GM18507 (cell line): ENCODE measurements around the gene AFM.

Source experiments
- DNase-seq: peaks from one replicate; pipeline ENCODE4 v3.0.0; 2011; ENCODE audit warnings: low read depth; ENCODE audit not compliant: insufficient read length; ENCODE audit errors: extremely low spot score
- FAIRE-seq: peaks from 2 replicates; lab custom pipeline; 2011; peaks lifted over from hg19 to GRCh38; lab: Jason Lieb, UNC

Gene AFM

DNA sequence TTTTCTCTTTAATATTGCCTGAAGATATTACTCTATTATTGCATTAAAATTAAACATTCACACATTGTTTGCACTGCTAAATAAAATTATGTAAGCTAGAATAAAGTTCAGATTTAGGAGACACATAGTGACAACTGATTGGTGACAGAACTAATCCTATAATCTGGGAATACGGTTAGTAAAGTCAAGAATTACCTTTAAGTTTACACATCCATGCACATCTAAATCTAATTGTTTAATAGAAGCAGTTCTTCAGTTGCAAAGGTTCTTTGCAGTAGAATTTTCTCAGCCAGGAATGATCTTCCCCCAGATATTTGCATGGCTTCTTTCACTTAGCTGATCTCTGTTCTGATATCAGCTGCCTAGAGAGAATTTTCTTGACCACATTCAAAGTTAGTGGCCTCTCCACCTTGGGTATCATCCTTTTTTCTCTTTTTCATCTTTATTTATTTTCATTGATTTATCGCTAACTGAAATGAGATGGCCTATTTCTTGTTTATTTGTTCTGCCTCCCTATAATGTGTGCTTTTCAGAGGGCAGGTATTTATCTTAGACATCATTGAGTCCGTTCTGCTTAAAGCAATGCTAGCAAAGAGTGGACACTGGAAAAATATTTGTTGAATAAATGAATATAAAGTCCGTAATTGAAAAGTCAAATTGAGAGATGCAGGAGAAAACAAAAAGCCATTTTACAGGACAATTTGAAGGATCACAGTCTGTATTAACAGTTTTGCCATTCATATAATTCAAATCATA is 32.9 kb upstream of the AFM start:
- no peak for FAIRE-seq

DNA sequence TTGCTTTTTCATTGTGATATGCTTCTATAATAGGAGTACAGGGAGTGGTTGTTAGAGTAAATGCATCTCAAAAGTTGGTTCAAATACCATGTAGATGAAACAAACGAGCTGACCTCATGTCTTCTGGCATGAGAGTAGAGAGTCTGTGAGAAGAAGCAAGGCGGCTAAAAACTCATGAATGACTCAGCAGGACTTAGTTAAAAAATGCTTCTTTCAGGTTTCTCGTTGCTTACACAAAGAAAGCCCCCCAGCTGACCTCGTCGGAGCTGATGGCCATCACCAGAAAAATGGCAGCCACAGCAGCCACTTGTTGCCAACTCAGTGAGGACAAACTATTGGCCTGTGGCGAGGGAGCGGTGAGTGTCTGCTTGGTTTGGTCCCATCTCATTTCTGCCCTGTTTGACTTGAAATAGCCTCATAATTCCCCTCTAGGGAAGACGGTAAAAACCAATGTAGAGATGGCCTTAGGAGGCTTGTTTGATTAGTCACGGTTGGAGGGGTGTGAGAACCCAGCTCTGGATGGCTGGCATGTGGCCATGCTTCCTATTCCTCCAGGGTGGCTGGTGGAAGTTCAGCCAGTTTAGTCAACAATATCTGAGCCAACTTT is 31.0 kb upstream of the AFM start:
- DNase-seq (no peak), FAIRE-seq (no peak)

More for the DNA sequence above, 32.9 kb upstream of the AFM start:
- DNase-seq, result no peak

DNA sequence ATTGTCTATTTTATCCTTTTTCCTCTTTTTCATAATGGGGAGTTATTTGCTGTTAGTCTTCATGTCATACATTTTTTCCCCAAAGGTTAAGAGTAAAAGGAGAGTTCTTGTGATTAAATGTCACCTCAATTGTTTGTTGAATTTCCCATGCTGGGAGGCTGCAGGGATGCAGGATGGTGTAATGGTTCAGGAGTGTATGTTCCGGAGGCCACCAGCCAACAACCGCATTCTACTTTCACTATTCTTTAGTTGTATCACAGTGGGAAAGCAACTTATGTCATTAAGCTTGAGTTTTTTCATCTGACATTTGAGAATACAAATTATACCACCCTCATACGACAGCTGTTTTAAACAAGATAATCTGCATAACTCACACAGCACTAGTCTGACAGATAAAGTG is 30.1 kb upstream of the AFM start:
- DNase-seq (no peak), FAIRE-seq (no peak)

DNA sequence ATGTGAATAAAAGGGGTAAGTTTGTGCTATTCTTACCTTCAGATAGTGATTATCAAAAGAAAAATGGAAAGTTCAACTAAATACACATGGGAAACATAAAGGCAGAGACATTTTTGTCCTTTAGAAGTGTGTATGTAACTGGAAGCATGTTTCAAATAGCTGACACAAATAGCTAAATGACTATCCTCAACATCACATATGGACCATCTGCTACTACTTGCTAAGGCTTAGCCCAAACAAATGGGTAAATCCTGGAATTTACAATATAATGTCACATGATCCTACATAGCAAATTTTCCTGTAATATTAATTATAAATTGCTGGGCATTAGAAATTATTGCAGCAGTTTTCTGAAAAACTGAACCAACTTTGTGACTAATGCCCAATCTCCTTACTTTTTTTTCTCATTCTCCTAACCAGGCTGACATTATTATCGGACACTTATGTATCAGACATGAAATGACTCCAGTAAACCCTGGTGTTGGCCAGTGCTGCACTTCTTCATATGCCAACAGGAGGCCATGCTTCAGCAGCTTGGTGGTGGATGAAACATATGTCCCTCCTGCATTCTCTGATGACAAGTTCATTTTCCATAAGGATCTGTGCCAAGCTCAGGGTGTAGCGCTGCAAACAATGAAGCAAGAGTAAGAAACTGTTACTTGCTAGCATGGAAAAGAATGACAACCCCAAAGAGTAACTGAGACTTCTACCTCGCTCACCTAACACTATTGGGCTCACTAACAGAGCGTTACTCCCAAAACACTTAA is 29.4 kb upstream of the AFM start:
- DNase-seq, result no peak
- no peak for FAIRE-seq

DNA sequence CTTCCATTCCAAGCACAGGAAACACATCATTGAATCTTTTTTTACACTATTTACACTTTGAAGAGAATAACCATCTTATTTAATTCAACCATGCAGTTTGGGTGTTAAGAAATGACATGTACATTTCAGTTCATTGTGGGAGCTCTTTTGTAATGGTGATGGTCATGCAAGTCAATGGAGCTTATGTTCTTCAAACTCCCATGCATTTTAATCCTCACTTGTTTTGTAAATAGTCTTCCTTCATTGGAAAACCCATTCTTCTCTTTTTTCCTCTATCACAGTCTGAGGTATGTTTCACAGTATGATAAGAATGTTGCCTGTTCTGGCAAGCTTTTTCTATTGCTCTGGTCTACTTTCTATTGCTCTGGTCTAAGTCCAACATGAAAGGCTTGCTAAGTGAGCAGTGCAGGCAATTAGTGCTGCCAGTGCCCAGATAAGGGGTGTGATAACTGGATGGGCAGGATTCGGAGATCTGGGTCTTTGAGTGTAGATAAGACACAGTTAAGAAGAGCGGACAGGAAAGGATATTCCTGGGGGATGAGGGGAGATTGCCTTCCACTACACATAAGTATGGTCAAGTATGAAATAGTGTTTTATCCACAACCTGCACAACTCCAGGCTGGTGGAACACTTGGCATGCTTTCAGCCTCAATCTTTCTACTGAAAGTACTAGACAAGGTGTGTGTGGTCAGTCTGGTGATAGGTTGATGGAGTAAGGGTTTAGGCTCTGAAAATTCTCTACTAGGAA is 28.4 kb upstream of the AFM start:
- FAIRE-seq (no peak), DNase-seq (no peak)

DNA sequence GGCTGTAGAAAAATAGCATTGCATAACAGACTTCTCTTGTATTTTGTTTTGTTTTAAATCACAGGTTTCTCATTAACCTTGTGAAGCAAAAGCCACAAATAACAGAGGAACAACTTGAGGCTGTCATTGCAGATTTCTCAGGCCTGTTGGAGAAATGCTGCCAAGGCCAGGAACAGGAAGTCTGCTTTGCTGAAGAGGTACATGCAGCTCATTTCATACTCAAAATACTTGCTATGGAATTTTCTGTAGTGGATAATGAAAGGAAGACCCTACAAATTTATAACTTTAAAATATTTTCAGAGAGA is 27.9 kb upstream of the AFM start:
- FAIRE-seq (no peak), DNase-seq (no peak)

DNA sequence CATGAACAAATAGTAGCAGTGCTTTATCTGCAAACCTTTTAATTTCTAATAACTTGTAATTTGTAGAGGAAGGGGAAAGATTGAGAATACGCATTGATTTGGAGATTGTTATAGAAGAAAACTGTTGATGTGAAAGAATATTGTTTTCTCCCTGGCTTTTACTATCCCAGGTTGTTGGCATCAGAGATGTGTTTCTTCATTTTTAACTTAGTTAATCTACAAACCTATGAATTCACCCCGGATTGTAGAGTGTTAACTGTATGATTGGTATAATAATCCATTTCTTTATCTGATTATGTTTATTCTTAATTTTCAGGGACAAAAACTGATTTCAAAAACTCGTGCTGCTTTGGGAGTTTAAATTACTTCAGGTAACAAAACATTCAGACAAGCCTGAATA is 26.6 kb upstream of the AFM start:
- DNase-seq (no peak), FAIRE-seq (no peak)

DNA sequence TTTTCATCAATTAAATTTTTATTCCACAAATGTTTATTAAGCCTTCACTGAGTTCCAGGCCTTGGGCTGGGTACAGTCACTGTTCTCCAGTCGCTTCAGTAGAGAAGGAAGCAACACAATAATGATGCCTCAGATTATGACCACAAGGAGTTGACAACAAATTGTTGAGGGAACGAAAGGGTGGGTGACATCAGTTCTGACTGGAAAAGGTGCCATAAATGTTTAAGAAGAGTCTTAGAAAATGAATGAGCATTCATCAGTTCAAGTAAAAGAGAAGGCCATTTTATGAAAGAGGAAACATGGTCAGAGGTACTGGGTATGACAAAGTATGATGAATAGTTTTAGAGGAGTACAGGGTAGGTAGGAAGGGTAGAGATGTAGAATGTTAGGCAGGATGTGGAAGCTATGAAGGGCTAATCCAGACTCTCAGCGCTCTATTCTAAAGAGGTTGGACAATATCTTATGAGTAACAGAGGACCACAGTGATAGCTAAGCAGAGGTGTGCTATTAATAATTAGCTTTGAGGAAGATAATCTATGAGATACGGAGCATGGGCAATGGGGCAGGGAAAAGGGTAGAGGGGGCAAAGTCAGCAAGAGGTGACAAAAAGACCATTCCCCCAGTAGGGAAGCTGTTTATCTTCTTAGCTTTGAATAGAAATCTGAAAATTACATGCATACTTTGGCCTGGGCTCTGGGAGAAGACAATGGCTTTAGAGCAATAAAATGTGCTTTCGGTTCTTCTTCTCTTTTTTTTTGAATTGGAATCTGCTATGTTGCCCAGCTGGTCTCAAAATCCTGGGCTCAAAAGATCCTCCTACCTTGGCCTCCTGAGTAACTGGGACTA is 25.1 kb upstream of the AFM start:
- no peak for FAIRE-seq

DNA sequence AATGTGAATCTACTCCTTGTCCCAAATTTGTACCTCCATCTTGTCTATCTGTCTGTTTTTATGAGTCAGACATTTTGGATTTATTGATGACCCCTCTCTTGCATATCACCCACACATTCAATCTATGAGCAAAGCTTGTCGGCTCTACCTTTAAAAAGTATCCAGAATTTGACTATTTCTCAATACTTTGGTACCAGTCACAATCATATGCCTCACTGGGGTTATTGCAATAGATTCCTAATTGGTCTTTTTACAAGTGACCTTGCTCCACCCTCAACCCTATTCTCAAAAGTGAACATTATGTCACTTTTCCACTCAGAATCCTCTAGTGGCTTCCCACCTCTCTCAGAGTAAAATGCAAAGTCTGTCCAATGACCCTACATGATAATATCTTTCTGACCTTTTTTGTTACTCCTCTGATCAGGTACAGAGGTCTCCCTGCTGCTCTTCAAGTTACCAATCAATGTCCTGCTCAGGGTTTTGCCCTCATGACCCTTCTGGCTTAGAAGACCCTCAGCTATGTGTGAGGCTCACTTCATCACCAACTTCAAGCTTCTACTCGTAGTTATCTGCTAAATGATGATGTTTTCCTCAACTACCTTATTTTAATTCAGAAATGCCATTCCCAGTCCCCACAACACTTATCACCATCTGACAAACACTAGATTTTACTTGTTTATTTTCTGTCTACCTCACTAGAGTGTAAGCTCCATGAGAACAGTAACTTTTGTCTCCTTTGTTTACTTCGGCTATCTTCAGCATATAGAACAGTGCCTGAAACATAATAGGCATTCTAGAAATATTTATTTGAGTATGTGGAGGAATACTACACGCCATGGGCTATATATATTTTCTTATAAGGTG is 23.1 kb upstream of the AFM start:
- DNase-seq, result no peak
- FAIRE-seq, result no peak

More for the DNA sequence above, 25.1 kb upstream of the AFM start:
- DNase-seq, result no peak

DNA sequence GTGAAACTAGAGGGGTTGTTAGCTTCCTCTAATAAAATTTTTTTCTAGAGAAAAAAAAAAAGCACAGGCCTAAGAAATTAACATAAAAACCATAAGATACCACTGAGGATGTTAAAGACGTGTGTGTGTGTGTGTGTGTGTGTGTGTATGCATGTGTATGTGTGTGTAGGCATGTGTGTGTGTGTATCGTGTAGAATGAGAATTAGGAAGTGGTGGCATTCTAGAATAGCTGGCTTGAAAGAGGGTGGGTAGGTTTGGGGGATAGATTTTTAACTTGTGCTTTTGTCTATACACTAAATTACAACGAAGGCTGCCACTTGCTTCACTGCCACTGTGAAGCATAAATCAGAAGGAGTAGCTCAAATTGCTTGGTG is 22.5 kb upstream of the AFM start:
- DNase-seq, result no peak
- FAIRE-seq, result no peak

DNA sequence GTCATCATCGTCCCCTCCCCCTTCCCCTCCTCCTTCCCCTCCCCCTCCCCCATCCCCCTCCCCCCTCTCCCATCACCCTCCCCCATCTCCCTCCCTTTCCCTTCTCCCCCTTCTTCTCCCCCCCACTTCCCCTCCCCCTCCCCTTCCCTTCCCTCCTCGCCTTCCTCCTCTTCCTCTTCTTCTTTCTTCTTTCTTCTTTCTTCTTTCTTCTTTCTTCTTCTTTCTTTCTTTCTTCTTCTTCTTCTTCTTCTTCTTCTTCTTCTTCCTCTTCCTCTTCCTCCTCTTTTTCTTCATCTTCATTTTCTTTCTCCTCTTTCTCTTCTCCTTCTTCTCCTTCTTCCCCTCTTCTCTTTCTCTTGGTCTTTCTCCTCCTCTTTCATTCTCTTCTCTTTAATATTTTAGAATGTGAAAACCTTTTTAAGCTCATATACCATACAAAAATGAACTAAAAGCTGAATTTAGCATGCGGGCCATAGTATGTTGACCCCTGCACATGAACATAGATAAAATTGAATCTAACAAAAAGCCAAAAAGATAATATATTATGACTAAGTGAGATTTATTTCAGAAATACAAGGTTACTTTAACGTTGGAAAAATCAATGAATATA is 20.5 kb upstream of the AFM start:
- DNase-seq (no peak), FAIRE-seq (no peak)

DNA sequence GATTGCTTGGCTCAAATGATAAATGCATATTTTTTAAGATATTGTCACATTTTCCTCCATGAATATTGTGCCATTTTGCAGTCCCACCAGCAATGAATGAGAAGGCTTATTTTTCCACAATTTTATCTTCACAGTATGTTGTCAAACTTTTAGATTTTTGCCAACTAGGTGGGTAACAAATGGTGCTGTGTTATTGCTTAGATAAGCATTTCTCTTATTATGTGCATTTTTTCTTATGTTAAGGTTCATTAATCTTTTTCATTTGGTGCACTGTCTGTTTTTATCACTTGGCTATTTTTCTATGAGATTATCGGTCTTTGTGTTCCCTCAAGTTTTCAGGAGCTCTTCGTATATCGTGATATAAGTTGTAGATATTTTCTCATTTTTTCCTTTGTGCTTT is 13.4 kb upstream of the AFM start:
- no peak for FAIRE-seq
- no peak for DNase-seq

DNA sequence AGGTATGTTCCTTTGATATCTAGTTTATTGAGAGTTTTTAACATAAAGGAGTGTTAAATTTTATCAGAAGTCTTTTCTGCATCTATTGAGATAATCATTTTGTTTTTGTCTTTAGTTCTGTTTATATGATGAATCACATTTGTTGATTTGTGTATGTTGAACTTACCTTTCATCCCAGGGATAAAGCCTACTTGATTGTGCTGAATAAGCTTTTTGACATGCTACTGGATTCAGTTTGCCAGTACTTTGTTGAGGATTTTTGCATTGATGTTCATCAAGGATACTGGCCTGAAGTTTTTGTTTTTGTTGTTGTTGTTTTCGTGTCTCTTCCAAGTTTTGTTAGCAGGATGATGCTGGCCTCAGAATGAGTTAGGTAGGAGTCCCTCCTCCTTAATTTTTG is 10.8 kb upstream of the AFM start:
- DNase-seq (no peak), FAIRE-seq (no peak)

DNA sequence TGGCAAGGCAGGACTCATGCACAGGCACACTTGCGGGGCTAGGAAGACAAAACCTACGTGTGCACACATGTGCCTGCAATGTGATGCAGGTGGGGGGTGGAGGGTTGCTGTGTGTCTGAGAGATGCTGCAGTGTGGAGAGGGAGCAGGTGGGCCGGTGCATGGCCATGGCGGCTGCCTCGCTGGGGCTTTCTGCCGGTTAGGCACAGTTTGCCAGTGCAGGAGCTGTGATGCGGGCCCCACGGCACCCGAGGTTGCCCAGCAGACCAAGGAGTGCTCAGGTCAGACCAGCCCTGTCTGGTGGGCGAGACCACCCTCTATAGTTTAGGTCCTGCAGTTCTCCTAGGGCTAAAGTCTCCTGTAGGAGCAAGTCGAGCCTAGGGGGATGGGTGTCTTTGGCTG is 4.4 kb upstream of the AFM start:
- FAIRE-seq, result no peak
- no peak for DNase-seq

DNA sequence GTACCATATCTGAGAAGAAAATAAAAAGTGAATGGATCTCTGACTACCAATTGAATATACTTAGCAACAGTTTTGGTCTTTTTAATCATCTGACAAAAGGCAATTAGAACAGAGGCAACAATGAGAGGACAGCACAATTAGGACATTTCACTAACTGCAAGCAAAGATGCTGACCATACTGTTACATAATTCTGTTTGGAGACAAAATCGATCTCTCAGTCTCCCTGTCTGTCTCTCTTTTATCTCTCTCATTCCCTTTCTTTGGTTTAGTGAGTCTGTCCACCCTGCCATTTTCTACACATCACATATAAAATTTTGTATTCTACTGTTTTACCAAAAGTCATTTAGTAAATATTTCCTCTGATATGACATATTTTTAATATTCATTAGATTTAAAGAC is 2.2 kb upstream of the AFM start:
- no peak for FAIRE-seq
- DNase-seq, result no peak

DNA sequence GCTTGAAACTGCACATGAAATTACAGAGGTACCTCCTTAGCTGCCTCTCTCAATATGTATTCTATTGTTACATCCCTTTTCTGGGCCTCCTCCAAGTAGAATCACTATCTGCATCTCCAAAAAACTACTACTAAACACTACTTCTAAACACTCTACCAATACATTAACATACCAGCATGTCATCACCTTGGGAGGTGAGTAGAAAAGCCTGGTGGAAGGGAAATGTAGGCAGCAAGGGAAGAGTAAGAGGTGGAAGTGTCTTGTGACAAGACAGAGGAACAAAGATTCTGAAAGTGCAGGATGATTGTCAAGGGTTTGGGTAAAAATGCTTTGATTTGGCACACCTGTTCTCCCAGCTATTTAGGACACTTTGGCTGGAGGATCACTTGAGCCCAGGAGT is 3.5 kb downstream of the AFM start:
- FAIRE-seq, result no peak

DNA sequence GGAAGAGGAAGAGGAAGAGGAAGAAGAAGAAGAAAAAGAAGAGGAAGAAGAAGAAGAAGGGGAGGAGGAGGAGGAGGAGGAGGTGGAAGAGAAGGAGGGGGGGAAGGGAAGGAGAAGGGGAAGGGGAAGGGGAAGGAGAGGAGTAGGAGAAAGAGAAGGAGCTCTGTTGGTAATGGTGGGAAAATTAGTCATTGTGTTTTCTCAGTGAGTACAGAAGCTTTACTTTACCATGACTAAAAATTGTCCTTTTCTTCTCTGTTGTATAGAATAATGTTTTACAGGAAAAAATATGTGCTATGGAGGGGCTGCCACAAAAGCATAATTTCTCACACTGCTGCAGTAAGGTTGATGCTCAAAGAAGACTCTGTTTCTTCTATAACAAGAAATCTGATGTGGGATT is 4.1 kb downstream of the AFM start:
- FAIRE-seq (no peak), DNase-seq (no peak)

More for the DNA sequence above, 3.5 kb downstream of the AFM start:
- DNase-seq, result no peak

DNA sequence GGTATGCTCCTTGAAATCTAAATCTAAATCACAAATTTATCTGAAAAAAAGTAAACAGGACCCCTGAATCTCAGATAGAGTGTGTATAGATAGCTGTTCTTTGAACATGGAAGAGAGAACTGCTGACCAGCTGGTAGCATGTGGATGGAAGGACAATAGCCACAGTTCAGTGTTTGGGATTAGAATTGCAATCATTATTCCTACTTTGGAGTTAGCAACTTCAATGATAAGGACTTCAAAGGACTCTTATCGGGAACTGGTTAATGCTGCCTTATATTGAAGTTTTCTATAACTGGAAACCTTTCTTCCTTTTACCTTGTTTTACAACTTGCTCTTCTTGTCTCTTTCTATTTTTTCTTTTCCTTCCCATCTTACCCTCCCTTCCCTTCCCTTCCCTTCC is 5.0 kb downstream of the AFM start:
- DNase-seq (no peak), FAIRE-seq (no peak)
